GM21390 (cell line): ENCODE measurements around the gene PROX2.
A peak's percentile ranks its signal among the peaks of the same experiment; 100 is the strongest.

Experiments used
- ATAC-seq: cut with Tn5 transposase; IDR thresholded peaks from one replicate; pipeline ENCODE4 v1.9.1; 2021; ENCODE audit not compliant: unreplicated experiment

Gene PROX2

DNA sequence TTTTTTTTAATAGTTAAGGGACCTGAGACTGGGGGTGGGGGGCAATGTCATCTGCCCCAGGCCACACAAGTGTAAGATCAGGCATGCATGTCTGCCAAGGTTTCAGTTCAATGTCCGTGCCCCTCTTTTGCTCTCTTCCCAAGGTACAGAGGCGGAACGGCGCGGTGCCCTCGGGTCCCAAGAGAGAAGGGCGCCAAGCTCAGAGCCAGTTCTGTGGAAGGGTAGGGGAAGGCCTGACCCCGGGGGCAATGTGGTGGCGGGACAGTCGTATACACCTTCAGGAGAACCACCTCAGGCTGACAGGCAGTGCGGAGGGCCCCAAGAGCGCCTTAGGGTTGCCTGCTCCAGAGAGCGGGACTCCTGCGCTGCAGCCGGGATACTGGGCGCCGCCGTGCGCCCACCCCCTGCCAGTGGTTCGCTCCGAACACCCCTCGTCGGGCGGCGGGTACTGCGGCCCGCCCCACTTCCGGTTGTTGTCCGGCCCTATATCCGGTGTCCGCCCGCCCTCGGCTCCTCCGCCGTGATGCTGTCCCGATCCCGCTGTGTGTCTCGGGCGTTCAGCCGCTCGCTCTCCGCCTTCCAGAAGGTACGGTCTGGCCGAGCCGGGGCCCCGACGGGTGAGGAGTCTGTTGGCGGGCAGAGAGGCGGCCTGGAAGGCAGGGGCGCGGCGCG is 5.6 kb upstream of the PROX2 start, which contains the start of gene DLST:
Gene DLST (plus strand): TSS at position 486 of the 672 bp plus-strand sequence. CDS start 38 bp downstream, at position 524.
- peak; percentile 91 for ATAC-seq

- ATAC-seq, result no peak
Measured at GRCh38 chr14:74879427-74880182, 3.7 kb upstream of the PROX2 start.

GRCh38 chr14:74875204-74875603 is 741 bp downstream of the PROX2 start:
- no peak for ATAC-seq

DNA sequence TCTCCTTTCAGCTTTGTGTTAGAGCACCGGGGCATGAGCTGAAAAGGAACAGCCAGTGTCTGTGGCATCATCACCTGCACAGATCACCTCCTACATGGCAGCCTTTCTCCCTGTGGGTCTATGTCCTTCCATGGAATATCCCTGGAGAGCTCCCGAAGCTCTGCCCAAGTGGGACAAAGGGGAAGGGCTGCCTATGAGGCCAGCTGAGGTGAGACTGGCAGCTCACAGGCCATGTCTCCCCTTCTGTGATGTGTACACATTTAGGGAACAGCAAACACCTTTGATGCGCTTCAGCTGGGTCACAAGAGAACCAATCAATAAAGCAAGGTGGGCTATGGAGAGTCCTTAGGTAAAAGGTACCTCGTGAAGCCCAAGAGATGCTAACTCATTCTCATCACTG is 4.1 kb downstream of the PROX2 start:
- no peak for ATAC-seq

GRCh38 chr14:74868739-74869138 is 7.2 kb downstream of the PROX2 start:
- no peak for ATAC-seq

DNA sequence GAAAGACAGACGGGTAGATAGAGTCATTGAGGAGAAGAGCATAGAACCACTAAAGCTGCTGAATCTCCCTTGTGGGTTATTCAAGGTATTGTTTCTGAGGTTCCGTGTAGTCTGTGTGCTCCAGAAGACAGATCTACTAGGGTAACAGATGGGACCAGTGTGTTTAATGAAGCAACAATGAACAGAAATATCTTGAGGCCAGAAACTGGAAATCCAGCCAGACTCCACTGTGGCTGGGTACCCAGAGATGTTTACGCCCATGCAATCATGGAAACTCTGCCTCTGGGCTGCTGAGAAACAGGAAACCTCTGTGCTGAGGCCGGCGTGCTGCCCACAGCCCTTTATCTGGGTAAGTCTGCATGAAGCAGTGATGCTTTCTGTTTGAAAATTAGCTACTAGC is 8.3 kb downstream of the PROX2 start:
- ATAC-seq, result no peak

GRCh38 chr14:74866708-74867389 is 9.1 kb downstream of the PROX2 start:
- ATAC-seq, result no peak

DNA sequence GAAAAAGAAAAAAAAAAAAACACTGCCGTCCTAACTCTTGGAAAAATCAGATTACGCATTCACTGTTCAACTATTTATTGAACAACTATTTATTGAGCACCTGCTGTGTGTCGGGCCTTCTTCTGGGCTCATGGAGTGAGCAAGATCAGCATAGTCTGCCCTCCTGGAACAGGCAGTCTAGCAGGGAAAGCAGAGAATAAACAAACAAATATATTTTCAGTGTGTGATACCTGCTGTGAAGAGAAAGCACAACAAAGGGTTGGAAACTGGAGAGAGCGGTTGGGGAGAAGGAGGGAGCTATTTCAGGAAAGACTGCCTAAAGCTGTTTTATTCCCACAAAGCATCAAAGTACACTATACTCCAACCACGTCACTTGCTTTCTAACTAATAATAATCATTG is 10.8 kb downstream of the PROX2 start:
- no peak for ATAC-seq

DNA sequence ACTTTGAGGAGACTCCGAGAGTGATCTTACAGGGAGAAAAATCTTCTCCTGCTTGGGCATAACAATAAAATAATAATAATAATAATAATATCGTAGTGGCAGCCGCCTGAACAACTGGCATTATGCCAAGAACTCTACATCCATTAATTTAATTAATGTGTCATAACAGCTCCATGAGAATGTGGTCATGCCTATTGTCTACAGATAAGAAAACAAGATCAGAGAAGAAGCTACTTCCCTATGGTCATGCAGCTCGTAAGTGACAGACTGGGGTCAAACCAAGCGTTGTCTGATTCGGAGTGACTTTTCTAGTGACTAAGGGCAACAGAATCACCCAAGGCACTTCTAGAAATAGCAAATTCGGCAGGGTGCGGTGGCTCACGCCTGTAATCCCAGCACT is 11.7 kb downstream of the PROX2 start:
- no peak for ATAC-seq

DNA sequence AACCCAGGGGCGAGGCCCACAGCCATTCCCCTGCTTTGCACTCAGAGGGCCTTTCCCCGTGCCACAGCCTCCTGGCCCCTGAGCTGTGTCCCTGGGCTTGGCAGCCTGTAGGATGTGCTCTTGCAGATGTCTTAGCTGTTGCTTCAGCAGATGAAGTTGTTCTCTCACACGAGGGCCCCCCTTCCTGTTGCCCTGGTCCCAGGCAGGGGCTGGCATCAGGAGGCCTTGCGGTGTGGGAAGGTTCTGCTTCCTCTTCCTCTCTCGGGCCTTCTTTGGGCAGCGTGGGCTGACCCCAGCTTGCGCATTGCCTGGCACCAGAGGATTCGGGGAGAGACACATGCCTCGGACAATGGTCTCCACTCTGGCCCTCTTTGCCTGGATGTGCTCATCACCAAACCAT is 12.7 kb downstream of the PROX2 start:
- no peak for ATAC-seq

- no peak for ATAC-seq
Measured at GRCh38 chr14:74861734-74862090, 14.2 kb downstream of the PROX2 start.

DNA sequence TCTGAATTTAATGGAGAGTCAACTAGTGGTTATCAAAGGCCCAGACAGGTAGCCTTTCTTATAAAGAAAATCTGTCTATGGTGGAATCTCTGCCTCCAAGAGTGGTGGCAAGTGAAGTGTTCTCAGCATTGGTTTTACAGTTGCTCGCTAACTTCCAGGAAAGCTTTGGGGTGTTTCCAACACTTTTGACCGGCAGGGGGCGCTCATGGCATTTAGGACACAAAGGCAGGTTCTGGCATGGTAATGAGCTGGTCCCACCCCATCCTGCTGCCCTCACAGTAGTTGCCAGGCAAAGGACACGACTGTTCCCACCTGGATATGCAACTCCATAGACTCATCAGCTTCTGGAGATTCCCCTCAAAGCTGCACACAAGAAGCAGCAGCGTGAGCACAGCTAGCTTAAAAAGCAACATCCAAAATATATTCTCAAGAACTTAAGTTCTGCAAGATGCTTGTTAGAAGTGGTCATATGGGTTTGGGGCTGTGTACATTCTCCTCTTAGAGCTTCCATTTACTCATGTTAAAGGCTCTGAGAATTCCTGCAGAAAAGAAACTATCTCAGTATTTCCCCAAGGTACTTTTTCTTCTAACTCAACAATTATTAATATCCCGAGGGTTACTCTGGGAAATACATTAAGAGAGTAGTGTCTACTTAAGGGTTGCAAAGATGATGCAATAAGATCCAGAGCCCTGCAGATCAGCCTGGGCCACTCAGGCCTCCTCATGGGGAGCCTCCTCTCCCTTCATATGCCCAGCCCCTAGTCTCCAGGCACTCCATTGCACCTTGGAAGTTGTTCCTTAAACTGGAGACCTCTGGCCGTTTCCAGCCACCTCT is 14.8 kb downstream of the PROX2 start:
- ATAC-seq, result no peak

DNA sequence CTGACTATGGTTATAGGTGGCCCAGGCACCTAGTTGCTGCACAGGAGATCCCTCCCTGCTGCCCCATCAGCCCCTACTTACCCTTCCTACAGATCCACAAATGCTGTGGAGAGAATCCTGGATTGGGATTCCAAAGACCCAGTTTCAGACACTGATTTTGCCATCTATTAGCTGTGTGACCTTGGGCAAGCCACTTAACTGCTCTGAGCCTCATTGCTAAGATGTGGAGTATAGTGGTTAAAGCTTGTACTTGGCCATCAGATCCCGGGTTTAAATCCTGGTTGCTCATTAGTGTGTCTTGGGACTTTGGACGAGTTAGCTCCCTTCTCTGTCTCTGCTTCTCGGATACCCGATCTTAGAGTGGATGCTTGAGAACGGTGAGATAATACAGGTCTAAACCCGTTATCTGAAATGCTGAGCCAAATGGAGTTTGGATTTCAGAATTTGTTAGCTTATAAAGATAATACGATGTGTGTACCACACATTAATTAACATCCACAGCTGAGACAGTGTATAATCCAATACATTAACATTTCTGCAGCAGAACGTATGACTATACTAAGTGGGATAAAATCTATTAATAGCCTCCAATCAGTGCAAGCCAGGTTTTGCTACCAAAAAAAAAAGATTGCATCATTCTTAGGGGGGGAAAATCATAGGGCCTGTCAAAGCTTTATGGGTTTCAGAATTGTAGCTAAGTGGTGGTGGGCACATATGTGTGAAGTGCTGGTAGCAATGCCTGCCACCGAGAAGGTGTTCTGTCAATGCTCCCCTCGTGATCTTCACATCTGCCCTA is 16.0 kb downstream of the PROX2 start:
- no peak for ATAC-seq

- no peak for ATAC-seq
Measured at GRCh38 chr14:74858022-74858421, 17.9 kb downstream of the PROX2 start.

- no peak for ATAC-seq
Measured at GRCh38 chr14:74856366-74856765, 19.6 kb downstream of the PROX2 start.

- ATAC-seq, result no peak
Measured at GRCh38 chr14:74855945-74856344, 20.0 kb downstream of the PROX2 start.

- no peak for ATAC-seq
Measured at GRCh38 chr14:74855021-74855420, 20.9 kb downstream of the PROX2 start.

GRCh38 chr14:74853581-74853980 is 22.4 kb downstream of the PROX2 start:
- no peak for ATAC-seq

- ATAC-seq, result no peak
Measured at GRCh38 chr14:74852922-74853530, 22.9 kb downstream of the PROX2 start.

DNA sequence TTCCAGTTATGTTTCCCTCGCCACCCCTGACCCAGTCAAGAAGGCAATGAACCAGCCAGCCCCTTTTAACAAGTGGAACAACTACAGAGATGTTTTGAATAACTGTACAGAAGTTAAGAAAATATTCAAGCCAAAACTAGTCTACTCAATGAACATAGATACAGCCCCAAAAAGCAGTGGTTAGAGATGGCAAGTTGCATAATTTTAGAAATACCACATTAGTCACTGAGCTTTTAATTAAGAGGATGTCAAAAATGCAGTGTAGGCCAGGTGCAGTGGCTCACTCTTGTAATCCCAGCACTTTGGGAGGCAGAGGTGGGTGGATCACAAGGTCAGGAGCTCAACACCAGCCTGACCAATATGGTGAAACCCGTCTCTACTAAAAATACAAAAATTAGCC is 27.2 kb downstream of the PROX2 start:
- no peak for ATAC-seq
